Left lobe of liver (tissue), 2 donors: ENCODE results near the gene CACNG1. TPM values are rescaled to one million over a fixed set of nuclear protein-coding genes. Genes with fewer than 3 reads are reported as not detected.
"Not testable (repeated sequence)": the region's sequence is repeated elsewhere in the genome, so short reads cannot be mapped to it uniquely, and the experiment has no call there.

ENCODE experiments used
- ATAC-seq: fragments of 200-7000 bp; cut with Tn5 transposase; one replicate; pipeline ENCODE4 v1.9.1; 2020; ENCODE audit warnings: mild to moderate bottlenecking, moderate library complexity
- DNase-seq: peaks from one replicate; pipeline ENCODE4 v3.0.0-alpha.2; 2020; ENCODE audit warnings: low spot score
- total RNA-seq: library from RNA; stranded (reverse); gene quantifications from one replicate; pipeline ENCODE4 v1.2.1, GENCODE V29; 2021
- donor health status: DM: no; HTN: no; CAD: no; lungs with moderate emphysema.
- donor health status: DM: no; HTN: yes; CAD: no.

The CACNG1 gene
- total RNA-seq, 1 donor from 2014 or later: not detected

DNA sequence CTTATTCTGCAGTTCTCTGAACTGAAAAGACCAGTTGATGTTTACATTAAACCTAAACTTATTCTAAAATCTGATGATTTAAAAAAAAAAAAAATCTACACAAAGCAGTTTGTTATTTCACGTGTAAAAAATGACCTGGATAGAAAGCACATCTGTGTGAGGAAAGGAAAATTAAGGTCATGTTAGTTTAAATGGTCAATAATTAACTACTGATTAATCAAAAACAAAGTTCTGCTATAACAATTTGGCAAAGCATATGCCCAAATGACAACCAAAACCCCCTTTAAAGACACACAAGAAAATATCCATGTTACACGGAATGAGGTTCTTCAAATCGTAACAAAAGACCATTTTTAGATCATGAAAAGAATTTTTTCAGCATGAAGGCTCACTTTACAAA lies 30.4 kb downstream of the CACNG1 start:
- DNase-seq (no peak), ATAC-seq (peak; percentile 46)

DNA sequence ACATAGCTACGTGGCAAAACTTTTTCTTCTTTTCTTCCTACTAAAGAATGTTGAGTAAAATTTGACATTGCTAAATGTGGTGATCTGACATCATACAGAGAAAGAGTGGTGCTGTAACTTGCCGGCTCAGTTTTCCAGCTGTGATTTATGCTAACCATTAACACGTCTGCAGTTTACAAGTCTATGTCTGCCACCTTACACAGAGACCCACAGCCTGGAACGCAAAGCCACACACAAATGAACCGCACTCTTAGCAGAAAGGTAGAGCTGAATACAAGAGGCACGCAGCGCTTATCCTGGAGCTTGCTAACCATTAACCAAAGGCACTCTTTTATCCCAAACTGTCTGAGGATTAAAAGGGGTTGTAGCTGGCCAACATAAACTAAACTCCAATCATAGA lies 31.9 kb downstream of the CACNG1 start:
- ATAC-seq (peak; percentile 88), DNase-seq (peak; percentile 71)

DNA sequence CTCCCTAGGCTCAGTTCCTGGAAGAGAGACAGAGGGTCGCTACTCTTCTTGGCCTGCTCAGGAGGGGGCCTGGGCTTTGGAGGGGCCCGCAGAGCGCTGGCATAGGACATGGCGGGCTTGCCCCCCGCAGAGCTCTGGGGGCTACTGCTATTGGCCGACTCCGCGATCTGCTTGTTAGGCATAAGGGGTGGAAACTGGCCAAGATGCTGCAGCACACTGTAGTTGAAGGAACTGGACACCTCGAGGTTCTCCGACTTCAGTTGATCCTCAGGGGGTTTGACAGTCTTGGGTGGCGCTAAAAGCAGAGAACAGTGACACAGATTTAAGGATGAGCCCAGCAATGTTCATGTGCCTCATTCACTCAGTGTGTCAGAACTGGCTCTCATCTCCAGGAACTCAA lies 33.9 kb downstream of the CACNG1 start:
- ATAC-seq (no peak), DNase-seq (no peak)

DNA sequence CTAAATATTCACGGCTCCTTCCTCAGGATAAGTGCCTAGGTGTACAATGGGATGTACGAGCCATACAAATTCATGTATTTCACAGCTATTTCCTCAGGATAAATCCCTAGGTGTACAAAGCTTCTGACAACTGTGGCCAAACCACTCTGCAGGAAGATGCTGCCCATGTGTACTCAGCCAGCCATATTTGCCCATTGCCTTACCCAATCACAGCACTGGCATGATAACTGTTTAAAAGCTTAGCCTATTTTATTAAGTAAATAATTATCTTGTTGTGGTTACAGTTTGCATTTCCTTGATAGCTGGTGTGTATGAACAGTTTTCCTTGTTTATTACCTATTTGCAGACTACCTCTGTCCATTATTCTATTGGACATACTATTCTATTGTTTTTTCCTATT lies 35.1 kb downstream of the CACNG1 start:
- ATAC-seq: peak; percentile 22

DNA sequence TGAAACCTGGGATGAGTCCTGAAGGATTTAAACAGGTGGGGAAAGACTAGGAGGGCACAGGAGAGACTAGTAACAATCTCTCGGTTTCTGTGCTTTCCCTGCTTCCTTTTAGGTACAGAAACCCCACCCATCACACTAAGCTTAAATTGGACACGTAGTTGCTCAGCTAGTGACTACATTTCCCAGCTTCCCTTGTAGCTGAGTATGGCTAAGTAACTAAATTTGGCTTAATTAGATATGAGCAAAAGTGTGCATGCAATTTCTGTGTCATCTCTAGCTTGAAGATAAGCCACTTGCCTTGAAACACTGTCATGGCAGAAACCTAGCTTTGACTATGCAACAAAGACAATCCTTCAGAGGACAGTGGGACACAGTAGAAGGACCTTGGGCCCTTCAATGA lies 36.5 kb downstream of the CACNG1 start:
- no peak for ATAC-seq
- DNase-seq: no peak

More for the DNA sequence above, 35.1 kb downstream of the CACNG1 start:
- DNase-seq: no peak

DNA sequence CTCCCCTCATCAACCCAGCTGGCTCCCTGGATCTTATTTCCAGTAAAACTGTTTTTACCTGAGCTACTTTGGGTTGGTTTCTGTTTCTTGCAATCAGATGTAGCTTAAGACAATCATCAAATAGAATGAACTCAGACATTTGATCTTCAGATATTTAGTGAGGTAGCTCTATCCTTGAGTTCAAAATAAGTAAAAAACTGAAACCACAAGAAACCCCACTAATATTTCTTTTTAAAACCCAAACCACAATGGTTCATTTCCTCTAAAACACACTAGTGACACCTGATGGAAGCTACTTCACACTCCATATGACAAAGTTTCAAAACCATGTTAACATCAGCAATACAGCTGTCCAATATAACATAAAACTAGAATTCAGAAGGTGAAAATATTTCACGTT lies 37.8 kb downstream of the CACNG1 start:
- no peak for ATAC-seq
- DNase-seq: no peak

DNA sequence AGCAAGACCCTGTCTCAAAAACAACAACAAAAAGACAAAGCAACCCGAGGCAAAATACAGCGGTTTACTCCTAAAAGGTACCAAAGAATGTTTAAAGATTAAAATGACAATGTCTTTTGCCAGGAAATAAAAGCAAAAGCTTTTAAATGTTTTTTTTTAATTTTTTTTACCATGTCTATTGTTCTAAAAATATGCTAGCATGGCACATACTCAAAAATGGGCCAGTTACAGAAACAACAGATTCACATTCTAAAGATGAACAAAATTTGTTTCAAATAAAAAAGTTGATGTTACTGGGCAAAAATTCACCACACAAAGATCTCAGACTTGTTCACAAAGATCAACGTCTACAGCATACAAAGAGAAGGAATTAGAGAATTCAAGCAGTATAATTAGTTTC lies 41.1 kb downstream of the CACNG1 start:
- DNase-seq: no peak
- ATAC-seq: no peak

DNA sequence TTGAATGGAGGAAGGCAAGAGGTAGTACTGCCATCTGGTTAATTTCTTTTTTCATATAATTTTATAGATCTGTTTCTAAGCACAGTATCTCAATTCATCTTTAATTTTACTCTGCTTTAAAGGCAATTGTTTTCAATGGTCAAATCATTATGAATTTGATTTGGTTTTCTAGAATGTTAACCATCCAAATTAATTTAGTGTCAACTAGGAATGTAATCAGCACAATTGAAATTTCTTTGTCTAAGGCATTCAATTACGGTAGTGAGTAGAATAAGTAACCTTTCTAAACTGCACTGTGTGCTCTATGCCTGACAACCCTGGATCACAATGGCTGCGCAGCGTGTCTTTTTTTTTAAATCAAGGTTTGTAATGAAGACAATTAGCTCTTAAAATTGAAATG lies 44.3 kb downstream of the CACNG1 start:
- no peak for DNase-seq
- ATAC-seq: no peak

DNA sequence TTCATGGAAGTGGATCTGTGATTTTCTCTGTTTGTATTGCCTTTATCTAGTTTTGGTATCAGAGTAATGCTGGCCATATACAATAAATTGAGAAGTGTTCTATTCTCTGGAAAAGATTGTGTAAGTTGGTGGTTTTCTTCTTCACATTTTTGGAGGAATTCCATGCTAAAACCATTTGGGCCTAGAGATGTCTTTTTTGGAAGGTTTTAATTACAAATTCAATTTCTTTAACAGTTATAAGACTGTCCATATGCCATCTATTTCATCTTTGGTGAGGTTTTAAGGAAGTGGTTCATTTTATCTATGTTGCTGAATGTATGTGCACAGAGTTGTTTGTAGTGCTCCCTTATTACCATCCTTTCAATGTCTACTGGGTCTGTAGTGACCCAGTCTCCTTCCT lies 46.0 kb downstream of the CACNG1 start:
- no peak for DNase-seq
- no peak for ATAC-seq

DNA sequence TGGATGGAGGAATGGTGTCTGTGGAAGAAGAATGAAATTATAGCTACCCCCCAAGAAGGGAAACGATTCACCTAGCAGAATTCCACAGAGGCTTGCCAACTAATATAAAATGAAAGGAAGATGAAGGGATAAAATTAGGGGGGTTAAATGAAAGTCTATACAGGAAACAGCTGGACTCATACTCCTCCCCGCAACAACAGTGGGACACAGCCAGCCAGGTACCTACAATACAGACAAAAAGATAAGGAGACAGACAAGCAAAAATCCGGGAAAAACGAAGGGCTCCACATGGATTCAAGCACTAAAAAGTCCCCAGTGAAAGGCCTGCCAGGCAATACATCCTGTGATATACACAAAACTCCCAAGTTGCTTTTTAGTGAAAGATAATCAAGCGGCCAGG lies 47.9 kb downstream of the CACNG1 start:
- no peak for DNase-seq
- no peak for ATAC-seq

DNA sequence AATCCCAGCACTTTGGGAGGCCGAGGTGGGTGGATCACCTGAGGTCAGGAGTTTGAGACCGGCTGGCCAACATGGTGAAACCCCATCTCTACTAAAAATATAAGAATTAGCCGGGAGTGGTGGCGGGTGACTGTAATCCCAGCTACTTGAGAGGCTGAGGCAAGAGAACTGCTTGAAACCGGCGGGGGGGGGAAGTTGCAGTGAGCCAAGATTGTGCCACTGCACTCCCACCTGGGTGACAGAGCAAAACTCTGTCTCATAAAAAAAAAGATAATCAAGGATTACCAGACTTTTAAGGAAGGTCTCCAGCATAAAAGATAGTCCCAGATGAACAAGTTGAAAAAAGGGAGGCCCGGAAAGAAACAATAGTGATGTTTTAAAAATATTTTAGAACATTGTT lies 48.4 kb downstream of the CACNG1 start:
- DNase-seq, ATAC-seq: not testable (repeated sequence)

DNA sequence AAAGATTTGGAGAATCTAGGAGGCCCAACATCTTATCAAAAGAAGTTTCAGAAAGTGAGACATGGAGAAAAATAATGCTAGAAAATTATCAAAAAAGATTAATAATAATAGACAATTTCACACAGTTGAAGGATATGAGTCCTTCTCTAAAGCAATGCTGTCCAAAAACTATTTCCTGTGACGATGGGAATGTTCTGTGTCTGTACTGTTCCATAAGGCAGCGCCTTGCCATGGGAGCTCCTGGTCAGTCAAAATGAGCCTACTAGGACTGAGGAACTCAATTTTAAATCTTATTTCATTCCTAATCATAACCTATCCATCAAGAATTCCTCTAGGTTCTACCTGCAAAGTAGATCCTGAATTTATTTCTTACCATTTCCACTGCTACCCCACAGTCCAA lies 49.0 kb downstream of the CACNG1 start:
- DNase-seq (no peak), ATAC-seq (no peak)

DNA sequence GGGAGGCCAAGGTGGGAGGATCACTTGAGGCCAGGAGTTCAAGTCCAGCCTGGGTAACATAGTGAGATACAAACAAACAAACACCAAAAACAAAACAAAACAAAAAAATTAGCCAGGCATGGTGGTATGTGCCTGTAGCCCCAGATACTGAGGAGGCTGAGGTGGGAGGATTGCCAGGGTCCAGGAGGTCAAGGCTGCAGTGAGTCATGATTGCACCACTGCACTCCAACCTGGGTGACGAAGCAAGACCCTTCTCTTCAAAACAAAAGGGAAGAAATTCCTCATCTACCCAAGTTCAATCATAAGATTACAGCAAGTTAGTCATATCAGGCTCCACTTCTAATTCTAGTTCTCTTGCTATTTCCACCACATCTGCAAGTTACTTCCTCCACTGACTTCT lies 50.9 kb downstream of the CACNG1 start:
- ATAC-seq: peak; percentile 59
- DNase-seq: not testable (repeated sequence)

DNA sequence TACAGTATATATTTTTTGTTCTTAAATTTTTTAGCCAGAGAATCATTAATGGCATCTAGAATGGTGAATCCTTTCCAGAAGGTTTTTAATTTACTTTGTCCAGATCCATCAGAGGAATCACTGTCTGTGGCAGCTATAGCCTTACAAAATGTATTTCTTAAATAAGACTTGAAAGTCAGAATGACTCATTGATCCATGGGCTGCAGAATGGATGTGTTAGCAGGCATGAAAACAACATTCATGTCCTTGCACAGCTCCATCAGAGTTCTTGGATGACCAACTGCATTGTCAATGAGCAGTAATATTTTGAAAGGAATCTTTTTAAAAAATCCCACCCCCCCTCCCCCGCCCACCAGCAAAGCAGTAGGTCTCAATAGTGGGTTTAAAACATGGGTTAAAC lies 51.4 kb downstream of the CACNG1 start:
- no peak for DNase-seq
- ATAC-seq: no peak

DNA sequence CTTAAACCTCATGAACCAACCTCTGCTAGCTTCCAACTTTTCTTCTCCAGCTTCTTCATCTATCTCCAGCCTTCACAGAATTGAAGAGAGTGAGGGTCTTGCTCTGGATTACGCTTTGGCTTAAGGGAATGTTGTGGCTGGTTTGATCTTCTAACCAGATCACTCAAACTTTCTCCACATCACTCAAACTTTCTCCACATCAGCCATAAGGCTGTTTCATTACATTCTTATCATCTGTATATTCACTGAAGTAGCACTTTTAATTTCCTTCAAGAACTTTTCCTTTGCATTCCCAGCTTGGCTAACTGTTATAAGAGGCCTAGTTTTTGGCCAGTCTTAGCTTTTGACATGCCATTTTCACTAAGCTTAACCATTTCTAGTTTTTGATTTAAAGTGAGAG lies 52.3 kb downstream of the CACNG1 start:
- DNase-seq: no peak
- ATAC-seq: no peak

DNA sequence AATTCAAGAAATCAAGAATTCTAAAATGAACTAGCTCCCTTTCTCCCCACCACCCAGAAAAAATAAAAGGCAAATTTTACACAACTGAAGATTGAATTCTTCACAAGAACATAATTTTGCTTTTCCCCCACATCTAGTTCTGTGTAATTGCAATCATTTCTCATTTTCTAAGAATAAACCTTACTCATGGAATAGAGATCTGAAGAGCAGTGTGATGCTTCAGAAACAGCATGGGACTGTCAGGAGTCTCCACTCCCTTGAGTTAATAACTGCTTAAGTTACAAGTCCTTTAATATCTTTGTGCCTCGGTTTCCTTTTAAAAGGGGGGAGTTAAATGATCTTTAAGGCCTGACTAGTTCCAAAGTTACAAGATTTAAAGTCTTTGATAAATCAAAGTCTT lies 53.7 kb downstream of the CACNG1 start:
- no peak for DNase-seq
- ATAC-seq: no peak

DNA sequence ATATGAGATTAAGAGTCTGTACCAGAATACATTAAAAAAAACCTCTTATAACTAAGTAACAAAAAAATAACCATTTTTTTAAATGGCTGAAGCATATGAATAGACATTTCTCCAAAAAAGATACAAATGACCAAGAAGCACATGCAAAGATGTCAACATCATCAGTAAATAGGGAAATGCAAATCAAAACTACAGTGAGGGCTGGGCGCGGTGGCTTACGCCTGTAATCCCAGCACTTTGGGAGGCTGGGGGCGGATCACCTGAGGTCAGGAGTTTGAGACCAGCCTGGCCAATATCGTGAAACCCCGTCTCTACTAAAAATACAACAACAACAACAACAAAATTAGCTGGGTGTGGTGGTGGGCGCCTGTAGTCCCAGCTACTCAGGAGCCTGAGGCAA lies 60.3 kb downstream of the CACNG1 start:
- ATAC-seq, DNase-seq: not testable (repeated sequence)

DNA sequence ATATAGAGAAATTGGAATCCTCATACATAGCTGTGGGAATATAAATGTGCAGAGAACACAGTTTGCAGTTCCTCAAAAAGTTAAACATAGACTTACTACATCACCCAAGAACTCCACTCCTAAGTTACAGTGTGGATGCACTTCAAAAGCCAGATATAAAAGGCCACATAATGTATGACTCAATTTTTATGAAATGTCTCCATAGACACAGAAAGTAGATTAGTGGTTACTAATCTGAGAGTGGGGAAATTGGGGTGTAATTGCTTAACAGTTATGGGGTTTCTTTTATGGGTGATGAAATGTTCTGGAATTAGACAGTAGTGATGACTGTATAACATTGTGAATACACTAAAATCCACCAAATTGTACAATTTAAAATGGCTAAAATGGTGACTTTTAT lies 60.9 kb downstream of the CACNG1 start:
- ATAC-seq: no peak
- no peak for DNase-seq

Other genes with a start within 250 kb of the CACNG1 start
- not detected for gene CACNG5, start 209.4 kb upstream of the CACNG1 start, total RNA-seq
- gene CACNG4, start 79.8 kb upstream of the CACNG1 start, total RNA-seq: 0.10 TPM
- 31.7 TPM for gene HELZ, start 200.6 kb downstream of the CACNG1 start, total RNA-seq